ENCODE data around the gene DHRS2. TPM values are rescaled to one million over a fixed set of nuclear protein-coding genes. Genes with fewer than 3 reads are reported as not detected.
"Not testable (repeated sequence)": the region's sequence is repeated elsewhere in the genome, so short reads cannot be mapped to it uniquely, and the experiment has no call there.

The DHRS2 gene
- total and polyA plus RNA-seq, 8 donors: 0.26 to 1.1 (median 0.60) TPM

DNA sequence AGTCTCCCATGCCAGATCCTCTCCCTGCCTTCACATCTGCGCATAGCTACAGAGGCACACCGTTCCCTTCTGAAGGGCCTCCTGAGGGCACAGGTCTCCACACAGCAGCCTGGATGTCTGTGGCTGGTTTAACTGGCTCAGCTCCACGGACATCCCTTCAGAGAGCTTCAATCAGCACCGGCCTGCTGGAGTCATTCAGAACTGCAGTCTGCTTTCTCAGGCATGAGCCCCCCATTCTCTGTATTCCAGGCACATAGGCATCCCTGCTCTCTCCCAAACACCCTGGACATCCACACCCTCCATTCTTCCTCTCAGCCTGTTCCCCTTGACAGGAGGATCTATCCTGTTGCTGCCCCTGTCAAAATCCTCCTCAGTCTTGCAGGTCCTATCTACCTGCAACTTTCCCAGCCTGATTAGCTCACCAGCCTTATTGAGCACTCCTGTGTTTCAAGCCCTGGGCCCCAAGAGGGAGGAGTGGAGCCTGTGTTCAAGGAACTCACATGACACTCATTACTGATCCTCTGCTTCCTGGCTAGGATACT is 2.9 kb upstream of the DHRS2 start:
- Histone ChIP-seq H3K27me3 (no peaks in the 10 kb centered on the region), H3K4me3 (no peak overlapping the region), H3K9me3 (no peaks in the 10 kb centered on the region), H3K36me3 (no peaks in the 10 kb centered on the region), H3K4me1 (peaks cover 0 to 9% of the 10 kb centered on the region in 2 donors), H3K27ac (no peak overlapping the region)
- no peak for DNase-seq
- intact Hi-C loops (cut with DNase I): no loop called here
- ATAC-seq: no peak
- TF ChIP-seq, protein P1, sequence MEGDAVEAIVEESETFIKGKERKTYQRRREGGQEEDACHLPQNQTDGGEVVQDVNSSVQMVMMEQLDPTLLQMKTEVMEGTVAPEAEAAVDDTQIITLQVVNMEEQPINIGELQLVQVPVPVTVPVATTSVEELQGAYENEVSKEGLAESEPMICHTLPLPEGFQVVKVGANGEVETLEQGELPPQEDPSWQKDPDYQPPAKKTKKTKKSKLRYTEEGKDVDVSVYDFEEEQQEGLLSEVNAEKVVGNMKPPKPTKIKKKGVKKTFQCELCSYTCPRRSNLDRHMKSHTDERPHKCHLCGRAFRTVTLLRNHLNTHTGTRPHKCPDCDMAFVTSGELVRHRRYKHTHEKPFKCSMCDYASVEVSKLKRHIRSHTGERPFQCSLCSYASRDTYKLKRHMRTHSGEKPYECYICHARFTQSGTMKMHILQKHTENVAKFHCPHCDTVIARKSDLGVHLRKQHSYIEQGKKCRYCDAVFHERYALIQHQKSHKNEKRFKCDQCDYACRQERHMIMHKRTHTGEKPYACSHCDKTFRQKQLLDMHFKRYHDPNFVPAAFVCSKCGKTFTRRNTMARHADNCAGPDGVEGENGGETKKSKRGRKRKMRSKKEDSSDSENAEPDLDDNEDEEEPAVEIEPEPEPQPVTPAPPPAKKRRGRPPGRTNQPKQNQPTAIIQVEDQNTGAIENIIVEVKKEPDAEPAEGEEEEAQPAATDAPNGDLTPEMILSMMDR (IDR thresholded peaks at IDR 0.05): no peak

GRCh38 chr14:23634698-23635412 is 1.3 kb upstream of the DHRS2 start:
- H3K27ac ChIP-seq; H3K4me3 ChIP-seq; ATAC-seq; H3K27me3 ChIP-seq; H3K36me3 ChIP-seq; H3K4me1 ChIP-seq; intact Hi-C loops (cut with DNase I); DNase-seq; H3K9me3 ChIP-seq: not testable (repeated sequence)

GRCh38 chr14:23637312-23637654 is 1.1 kb downstream of the DHRS2 start:
- H3K36me3 ChIP-seq; H3K4me3 ChIP-seq; H3K27ac ChIP-seq; H3K9me3 ChIP-seq; DNase-seq; H3K27me3 ChIP-seq; H3K4me1 ChIP-seq; intact Hi-C loops (cut with DNase I); ATAC-seq: not testable (repeated sequence)

- intact Hi-C loops (cut with DNase I); ATAC-seq: not testable (repeated sequence)
Observed at GRCh38 chr14:23637655-23638413, 1.7 kb downstream of the DHRS2 start.

GRCh38 chr14:23638414-23639047 is 2.4 kb downstream of the DHRS2 start:
- no peak for ATAC-seq
- H3K27ac ChIP-seq: no peak overlapping the region
- intact Hi-C loops (cut with DNase I): no loop called here
- H3K27me3 ChIP-seq: no peaks in the 10 kb centered on the region
- H3K9me3 ChIP-seq: no peaks in the 10 kb centered on the region
- H3K36me3 ChIP-seq: no peaks in the 10 kb centered on the region
- no peak overlapping the region for H3K4me3 ChIP-seq
- no peak for DNase-seq
- TF ChIP-seq, protein P1 (IDR thresholded peaks at IDR 0.05): no peak
- no peaks in the 10 kb centered on the region for H3K4me1 ChIP-seq

More at GRCh38 chr14:23637655-23638413, 1.7 kb downstream of the DHRS2 start:
- not testable (repeated sequence) for H3K36me3 ChIP-seq, H3K9me3 ChIP-seq, H3K27me3 ChIP-seq, H3K27ac ChIP-seq, DNase-seq, H3K4me3 ChIP-seq, H3K4me1 ChIP-seq

- TF ChIP-seq, protein P1 (IDR thresholded peaks at IDR 0.05): no peak
- Histone ChIP-seq H3K4me3 (no peak overlapping the region), H3K4me1 (no peaks in the 10 kb centered on the region), H3K36me3 (no peaks in the 10 kb centered on the region), H3K27me3 (no peaks in the 10 kb centered on the region), H3K27ac (no peak overlapping the region), H3K9me3 (no peaks in the 10 kb centered on the region)
- no peak for ATAC-seq
- DNase-seq: no peak
- intact Hi-C loops (cut with DNase I): no loop called here
Observed at GRCh38 chr14:23639048-23639890, 3.1 kb downstream of the DHRS2 start.

Data from left lung (tissue), 10 donors.